AG04450 (cell line): ENCODE measurements around the gene IRF2. TPM values are rescaled to one million over a fixed set of nuclear protein-coding genes. Genes with fewer than 3 reads are reported as not detected.

Experiments
- CTCF ChIA-PET: fragments of 300-600, 350-600 bp; formaldehyde crosslinking; extraction: SDS; loops from one replicate; lab custom pipeline; 2022; ENCODE audit warnings: antibody characterized with exemption, inconsistent platforms; lab: Charles Lee
- POLR2A ChIA-PET: fragments of 350-600 bp; formaldehyde crosslinking; extraction: SDS; loops from one replicate; lab custom pipeline; 2021; ENCODE audit warnings: antibody characterized with exemption, inconsistent platforms; lab: Yijun Ruan, JAX
- DNase-seq: peaks from one replicate; pipeline ENCODE4 v3.0.0-alpha.2; 2011; ENCODE audit warnings: low read depth, low spot score
- H3K27ac ChIP-seq: one replicate; pipeline ENCODE4 v1.5.1; 2012; ENCODE audit warnings: low read depth, low read length, control low read depth
- H3K27me3 ChIP-seq: one replicate; pipeline ENCODE4 v1.6.0; 2012; ENCODE audit warnings: low read length; ENCODE audit not compliant: control insufficient read depth, insufficient read depth
- H3K4me3 ChIP-seq: 2 replicates; pipeline ENCODE4 v1.5.1; 2011; ENCODE audit warnings: mild to moderate bottlenecking, low read depth, low read length, control low read depth
- H3K9me3 ChIP-seq: 2 replicates; pipeline ENCODE4 v1.5.1; 2012; ENCODE audit warnings: low read length; ENCODE audit not compliant: control insufficient read depth, insufficient read depth
- CTCF ChIP-seq: IDR thresholded peaks from 2 replicates; pipeline ENCODE4 v1.5.1; 2011; ENCODE audit warnings: low read depth, low read length, control low read depth, inconsistent platforms
- polyA plus RNA-seq: library from polyadenylated mRNA; depleted of rRNA; stranded (reverse); fragments of >200 nt; gene quantifications from 2 replicates; pipeline ENCODE4 v1.2.3, GENCODE V29; 2011

The IRF2 gene
- polyA plus RNA-seq, 1 experiment, result 39.2 TPM

GRCh38 chr4:184500748-184501589 is 26.6 kb upstream of the IRF2 start:
- no peaks in the 10 kb centered on the region for H3K27me3 ChIP-seq
- POLR2A ChIA-PET, result no interaction called here
- no peak for TF ChIP-seq CTCF
- DNase-seq, result no peak
- CTCF ChIA-PET, result interaction anchor here (1.8 kb wide), 1 partner anchor 237 kb away, joined by 9 read pairs; no protein-coding TSS in a partner anchor
- no peak overlapping the region for H3K4me3 ChIP-seq
- peaks cover 4% of the 10 kb centered on the region; the same call in 1 of the 2 replicates for H3K9me3 ChIP-seq
- no peak overlapping the region for H3K27ac ChIP-seq

- TF ChIP-seq CTCF, result no peak
- CTCF ChIA-PET, result no interaction called here
- Histone ChIP-seq H3K4me3 (no peak overlapping the region), H3K9me3 (peaks cover 4% of the 10 kb centered on the region; the same call in 1 of the 2 replicates), H3K27me3 (no peaks in the 10 kb centered on the region), H3K27ac (no peak overlapping the region)
- DNase-seq, result no peak
- POLR2A ChIA-PET, result no interaction called here
These were observed 25.6 kb upstream of the IRF2 start for GRCh38 chr4:184499996-184500395.

- DNase-seq, result no peak
- peaks cover 4% of the 10 kb centered on the region; the same call in 1 of the 2 replicates for H3K9me3 ChIP-seq
- H3K27ac ChIP-seq, result no peak overlapping the region
- ChIA-PET CTCF (interaction anchor here (1.0 kb wide), 1 partner anchor 10 kb away, joined by 3 read pairs; no protein-coding TSS in a partner anchor), POLR2A (no interaction called here)
- H3K27me3 ChIP-seq, result no peaks in the 10 kb centered on the region
- TF ChIP-seq CTCF, result no peak
- H3K4me3 ChIP-seq, result no peak overlapping the region
These were observed 24.2 kb upstream of the IRF2 start for GRCh38 chr4:184498598-184498997.

GRCh38 chr4:184489771-184490170 is 15.4 kb upstream of the IRF2 start:
- no peak for DNase-seq
- no peak for TF ChIP-seq CTCF
- no peaks in the 10 kb centered on the region for H3K27me3 ChIP-seq
- H3K9me3 ChIP-seq, result no peaks in the 10 kb centered on the region
- ChIA-PET CTCF (no interaction called here), POLR2A (no interaction called here)
- H3K4me3 ChIP-seq, result no peak overlapping the region
- no peak overlapping the region for H3K27ac ChIP-seq

- peaks cover 4% of the 10 kb centered on the region; the same call in 1 of the 2 replicates for H3K9me3 ChIP-seq
- ChIA-PET CTCF (interaction anchor here (0.6 kb wide), 1 partner anchor 210 kb away, joined by 3 read pairs; no protein-coding TSS in a partner anchor), POLR2A (no interaction called here)
- H3K4me3 ChIP-seq, result no peak overlapping the region
- no peak overlapping the region for H3K27ac ChIP-seq
- DNase-seq, result no peak
- H3K27me3 ChIP-seq, result no peaks in the 10 kb centered on the region
- TF ChIP-seq CTCF, result no peak
These were observed 13.2 kb upstream of the IRF2 start for GRCh38 chr4:184487503-184487902.
